Activated CD8-positive, alpha-beta memory T cell treated with anti-CD3 and anti-CD28 coated beads for 1 hour (primary cell): ENCODE data around the gene ADGRV1.
"Not testable (repeated sequence)": the region's sequence is repeated elsewhere in the genome, so short reads cannot be mapped to it uniquely, and the experiment has no call there.

Experiments
- DNase-seq, 2 donors: peaks; one replicate each; pipeline ENCODE4 v3.0.0-alpha.2; 2020; ENCODE audit warnings: low read depth in 1 of 2; ENCODE audit errors: extremely low read depth in 1 of 2

The ADGRV1 gene

DNA sequence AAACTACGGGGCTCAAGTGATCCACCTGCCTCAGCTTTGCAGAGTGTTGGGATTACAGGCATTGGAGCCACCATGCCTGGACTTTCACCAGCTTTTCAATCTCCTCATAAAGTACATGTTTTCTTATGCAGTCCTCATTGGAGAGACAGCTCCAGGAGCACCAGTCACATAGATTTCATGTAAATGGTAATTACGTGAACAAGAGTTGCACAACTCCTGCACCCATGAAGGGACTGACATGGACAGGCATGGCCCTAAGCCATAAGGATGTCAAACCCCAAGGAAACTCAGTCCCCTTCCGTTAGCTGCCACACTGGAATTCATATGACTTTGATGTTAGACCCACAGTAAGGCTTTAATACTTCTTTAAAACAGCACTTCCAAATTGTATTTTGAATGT lies 7.6 kb upstream of the ADGRV1 start:
- DNase-seq: no peak

DNA sequence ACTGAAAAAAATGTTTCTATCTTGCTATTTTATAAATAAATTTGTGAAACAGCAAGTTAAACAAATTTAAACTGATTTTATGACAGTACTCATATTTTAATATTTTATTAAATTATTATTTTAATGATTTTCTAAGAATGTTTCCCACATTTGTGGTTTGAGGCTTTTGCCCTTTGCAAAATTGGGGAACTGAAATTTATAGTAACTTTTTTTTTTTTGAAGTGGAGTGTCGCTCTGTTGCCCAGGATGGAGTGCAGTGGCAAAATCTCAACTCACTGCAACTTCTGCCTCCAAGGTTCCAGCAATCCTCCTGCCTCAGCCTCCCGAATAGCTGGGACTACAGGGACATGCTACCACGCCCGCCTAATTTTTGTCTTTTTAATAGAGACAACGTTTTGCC lies 7.2 kb upstream of the ADGRV1 start:
- DNase-seq: no peak

DNA sequence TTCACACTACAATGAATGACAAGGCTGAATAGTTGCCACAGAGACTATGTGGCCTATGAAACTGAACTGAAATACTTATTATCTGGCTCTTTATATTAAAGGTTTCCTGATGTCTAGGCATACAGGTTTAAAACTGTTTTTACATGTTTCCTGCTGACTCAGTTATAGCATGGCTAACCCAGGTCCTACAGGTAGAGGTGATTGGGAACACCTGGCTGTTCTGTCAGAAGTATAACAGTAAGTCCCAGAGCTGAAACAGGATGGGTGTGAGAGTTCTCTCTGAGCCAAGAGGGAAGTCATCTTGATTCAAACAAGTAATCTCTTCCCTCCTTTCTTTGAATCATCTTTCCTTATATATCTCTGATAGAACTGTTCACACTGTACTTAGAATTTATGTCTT lies 4.9 kb upstream of the ADGRV1 start:
- DNase-seq: no peak

DNA sequence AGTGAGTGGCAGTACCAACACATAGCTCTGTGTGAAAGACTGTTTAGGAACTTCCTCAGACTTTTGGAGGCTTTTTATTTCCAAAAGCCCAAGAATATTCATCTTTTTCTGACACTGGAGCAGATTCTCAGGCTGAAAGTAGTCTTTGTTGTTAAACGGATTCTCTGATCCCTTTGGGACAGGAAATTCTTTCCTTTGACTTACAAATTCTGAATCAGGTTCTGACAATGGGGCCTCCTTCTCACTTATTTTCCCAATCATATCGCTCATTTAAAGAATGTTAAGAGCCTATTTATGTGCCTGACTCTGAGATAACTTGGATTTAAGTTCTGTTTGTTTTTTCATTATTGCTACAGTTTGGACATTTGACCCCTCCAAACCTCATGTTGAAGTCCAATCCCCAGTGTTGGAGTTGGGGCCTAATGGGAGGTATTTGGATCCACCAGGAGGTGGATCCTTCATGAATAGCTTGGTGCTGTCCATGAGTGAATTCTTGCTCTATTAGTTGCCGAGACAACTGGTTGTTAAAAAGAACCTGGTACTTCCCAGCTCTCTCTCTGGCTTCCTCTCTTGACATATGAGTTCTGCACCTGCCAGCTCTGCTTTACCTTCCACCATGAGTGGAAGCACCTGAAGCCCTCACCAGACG lies 4.1 kb upstream of the ADGRV1 start:
- no peak for DNase-seq

DNA sequence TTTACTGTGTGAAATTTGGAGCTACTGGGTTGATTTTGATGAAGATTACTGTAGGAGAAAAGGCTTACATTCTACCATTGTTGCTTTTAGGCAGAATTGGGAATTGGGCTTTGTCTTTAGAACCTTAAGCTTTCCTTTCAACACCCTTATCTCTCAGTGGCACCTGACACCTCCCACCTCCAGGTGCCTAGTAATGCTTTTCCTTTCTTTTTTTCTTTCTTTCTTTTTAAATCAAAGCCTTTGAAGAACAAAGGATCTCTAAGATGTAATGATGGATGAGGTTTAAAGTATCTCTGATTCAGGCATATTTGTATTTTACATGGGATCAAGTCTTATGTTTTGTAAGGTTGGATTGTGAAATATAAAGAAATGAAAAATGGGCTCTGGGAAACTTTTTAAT lies 2.9 kb upstream of the ADGRV1 start:
- DNase-seq: no peak

DNA sequence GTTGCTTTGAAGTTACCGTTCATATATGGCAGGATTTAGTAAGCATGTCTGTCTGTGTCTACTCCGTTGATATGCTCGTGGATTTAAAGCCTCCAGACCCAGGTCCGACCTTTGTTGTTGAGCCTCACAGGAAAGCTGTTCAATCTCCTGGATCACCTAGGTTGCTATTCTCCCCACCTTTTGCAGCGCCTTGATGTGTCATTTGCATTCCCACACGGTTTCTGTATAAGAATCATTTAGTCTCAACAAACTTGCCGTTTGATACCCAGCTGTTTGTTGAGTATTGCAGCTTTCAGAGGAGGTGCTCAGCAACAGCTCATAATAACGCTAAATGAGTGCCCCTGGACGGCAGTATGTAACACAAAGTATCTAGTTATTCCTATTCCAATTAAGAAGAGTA lies 1.2 kb upstream of the ADGRV1 start:
- no peak for DNase-seq

DNA sequence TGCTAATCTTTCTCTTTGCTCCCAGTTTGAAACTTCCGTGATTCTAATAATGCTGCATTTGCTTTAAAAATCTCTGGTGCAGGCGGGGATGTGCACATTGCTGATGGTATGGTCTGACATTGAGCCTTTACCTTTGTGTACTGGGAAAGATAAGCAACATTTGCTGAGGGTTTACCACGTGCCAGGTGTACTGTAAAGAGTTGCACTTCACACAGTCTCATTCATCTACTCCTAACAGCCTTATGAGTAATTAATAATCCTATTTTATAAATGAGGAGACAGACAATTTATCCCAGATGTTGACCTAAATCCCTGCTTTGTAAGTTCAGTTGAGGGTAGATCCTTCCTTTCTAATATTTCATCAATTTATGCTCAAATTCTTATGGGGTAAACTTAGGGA lies 726 bp upstream of the ADGRV1 start:
- DNase-seq: no peak

DNA sequence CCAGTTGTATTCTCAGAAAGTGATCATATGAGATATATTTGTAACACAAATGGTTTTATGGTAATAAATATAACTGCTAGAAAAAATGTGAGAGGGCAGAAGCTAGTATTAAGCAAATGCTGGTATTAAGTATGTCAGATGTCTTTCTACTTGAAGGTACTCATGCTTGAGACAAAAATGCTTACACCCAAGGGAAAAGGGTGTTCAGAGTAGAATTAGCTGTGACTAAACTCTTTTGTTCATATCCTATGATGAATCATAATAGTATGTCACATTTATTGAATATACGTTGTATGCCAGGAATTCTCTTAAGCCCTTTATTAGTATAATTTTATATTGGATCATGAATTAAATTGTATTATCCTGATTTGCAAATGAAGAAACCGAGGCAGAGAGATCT lies 2.2 kb downstream of the ADGRV1 start:
- DNase-seq: no peak

DNA sequence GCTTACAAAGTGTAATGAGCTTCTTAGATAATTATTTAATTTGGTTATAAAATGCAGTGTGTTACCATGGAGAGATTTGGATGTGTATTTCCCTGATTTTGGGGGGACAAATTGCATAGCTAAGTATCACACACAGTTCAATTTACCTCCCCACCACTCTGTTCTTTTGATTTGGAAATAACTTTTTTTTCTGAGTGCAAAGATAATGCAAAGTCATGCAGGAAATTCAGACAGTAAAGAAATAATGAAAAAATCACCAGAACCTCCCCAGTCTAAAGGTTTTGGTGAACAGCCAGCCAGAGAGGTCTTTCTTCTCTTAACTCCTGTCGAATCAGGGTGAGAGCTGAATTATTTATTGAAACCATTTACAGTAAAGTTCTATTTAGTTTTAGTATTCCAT lies 3.2 kb downstream of the ADGRV1 start:
- DNase-seq: no peak

DNA sequence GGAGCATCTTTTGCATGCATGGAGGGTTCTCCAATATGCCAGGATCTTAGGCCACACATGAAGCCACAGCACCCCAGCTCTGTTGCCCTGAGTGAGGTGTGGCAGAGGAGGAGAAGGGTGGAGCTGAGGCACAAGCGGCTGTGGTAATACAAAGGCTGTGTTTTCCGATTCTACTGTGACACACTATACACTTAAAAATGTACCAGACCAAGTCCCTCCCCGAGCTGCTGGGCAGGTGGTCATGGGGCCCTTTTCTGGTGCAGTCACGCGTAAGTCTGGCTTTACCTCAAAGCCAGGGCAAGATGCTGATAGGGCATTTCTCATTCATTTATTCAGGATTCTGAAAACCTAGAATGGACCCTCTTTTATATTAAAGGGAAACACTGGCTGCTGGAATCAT lies 3.7 kb downstream of the ADGRV1 start:
- no peak for DNase-seq

DNA sequence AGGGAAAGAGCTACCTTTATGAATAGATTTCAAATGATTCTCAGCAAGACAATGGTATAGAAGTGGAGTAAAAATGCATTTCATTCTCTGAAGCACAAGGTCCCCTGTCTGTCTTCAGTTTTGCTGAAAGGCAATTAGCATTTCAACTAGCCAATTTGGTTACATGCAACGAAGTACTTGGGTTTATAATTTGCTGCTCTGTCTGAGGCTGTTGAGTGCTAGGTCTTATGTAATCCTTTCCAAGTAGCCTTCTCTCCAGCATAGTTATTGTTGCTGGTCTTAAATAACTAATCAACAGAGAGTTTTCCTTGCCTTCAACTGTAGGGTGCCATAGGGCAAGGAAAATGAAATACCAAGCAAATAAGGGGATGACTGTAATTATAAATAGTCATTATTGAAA lies 4.5 kb downstream of the ADGRV1 start:
- no peak for DNase-seq

DNA sequence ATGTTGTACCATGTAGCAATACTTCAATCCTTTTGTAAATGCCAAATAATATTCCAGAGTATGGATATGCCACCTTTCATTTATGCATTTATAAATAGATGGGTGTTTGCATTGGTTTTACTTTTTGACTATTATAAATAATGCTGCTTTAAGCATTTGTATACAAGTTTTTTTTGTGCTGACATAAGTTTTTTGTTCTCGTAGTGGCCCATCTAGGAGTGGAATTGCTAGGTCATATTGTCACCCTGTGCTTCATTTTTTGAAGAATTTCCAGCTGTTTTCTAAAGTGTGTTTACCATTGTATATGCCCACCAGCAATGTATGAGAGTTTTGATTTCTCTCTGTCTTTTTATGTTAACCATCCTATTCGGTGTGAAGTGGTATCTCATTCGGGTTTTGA lies 6.9 kb downstream of the ADGRV1 start:
- no peak for DNase-seq

DNA sequence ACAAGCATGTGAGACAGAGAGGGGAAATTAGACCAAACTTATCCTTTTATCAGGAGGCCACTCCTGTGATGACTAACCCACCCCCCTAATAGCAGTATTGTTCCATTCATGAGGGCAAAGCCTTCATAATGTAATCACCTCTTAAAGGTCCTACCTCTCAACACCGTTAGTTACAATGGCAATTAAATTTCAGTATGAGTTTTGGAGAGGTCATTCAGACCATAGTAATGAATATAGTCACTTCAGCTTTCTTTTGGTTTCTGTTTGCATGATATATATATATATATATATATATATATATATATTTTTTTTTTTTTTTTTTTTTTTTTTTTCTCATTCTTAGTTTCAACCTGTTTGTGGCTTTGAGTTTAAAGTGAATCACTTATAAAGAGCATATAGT lies 10.5 kb downstream of the ADGRV1 start:
- DNase-seq: no peak

DNA sequence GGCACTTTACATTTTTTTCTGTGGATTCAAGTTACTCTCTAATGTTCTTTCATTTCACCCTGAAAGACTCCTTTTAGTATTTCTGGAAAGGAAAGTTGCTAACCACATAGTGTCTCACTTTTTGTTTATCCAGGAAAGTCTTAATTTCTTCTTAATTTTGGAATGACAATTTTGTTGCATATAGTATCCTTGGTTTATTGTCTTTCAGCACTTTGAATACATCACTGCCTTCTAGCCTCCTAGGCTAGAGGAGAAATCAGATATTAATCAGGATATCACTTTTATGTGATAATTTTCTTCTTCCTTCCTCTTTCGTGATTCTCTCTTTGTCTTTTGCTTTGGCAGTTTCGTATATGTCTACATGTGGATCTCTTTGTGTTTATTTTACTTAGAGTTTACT lies 11.4 kb downstream of the ADGRV1 start:
- DNase-seq: no peak

DNA sequence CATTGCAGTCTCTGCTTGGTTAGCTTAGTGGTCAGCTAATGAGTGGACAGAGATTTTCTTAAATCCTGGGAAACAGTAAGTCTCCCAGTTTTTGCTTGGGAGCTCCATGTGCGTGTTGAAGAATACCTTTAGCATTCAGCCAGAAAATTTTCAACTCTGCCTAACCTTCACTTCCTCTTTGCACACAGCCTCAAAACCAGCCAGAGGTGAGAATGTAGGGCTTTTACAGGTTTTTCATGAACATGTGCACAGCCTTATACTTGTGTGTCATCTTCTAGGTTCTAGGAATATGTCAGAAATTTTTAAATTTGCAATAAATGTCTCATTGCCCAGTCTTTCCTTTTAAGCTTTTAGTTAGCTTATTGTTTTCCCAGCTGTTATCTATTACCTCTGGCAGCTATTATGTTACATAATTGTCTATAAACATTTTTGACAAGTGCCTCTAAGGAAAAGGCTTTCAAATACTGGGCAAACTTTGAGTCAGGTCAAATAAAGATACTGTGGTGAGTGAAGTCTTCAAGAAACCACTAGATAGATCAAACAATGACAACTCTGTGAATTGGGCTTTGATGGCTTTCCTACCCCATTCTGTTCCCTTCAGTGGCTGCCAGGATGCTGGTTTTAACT lies 12.7 kb downstream of the ADGRV1 start:
- DNase-seq: no peak

DNA sequence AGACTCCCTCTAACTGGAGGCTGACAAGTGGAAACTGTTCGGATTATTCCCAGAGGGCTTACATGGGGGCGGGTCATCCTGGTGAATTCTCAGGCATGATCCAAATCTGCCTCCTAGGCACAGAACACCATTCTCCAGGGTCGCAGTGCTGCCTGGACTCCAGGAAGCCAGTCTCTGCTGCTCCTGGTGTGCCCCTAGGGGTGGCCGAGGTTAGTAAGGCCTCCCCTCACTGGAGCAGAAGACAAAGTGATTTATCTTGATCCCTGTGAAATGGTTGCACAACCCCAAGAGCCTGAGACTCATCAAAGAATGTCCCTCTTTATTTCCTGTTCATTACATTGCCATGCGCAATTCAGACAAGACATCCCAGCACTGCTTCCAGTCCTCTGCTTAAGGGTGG lies 17.1 kb downstream of the ADGRV1 start:
- no peak for DNase-seq

DNA sequence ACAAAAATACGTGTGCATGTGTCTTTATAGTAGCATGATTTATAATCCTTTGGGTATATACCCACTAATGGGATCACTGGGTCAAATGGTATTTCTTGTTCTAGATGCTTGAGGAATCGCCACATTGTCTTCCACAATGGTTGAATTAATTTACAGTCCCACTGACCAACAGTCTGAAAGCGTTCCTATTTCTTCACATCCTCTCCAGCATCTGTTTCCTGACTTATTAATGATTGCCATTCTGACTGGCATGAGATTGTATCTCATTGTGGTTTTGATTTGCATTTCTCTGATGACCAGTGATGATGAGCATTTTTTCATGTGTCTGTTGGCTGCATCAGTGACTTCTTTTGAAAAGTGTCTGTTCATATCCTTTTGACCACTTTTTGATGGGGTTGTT lies 18.0 kb downstream of the ADGRV1 start:
- not testable (repeated sequence) for DNase-seq

DNA sequence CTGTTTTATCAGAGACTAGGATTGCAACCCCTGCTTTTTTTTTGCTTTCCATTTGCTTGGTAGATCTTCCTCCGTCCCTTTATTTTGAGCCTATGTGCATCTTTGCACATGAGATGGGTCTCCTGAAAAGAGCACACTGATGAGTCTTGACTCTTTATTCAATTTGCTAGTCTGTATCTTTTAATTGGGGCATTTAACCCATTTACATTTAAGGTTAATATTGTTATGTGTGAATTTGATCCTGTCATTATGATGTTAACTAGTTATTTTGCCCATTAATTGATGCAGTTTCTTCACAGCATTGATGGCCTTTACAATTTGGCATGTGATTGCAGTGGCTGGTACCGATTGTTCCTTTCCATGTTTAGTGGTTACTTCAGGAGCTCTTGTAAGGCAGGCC lies 21.3 kb downstream of the ADGRV1 start:
- not testable (repeated sequence) for DNase-seq

DNA sequence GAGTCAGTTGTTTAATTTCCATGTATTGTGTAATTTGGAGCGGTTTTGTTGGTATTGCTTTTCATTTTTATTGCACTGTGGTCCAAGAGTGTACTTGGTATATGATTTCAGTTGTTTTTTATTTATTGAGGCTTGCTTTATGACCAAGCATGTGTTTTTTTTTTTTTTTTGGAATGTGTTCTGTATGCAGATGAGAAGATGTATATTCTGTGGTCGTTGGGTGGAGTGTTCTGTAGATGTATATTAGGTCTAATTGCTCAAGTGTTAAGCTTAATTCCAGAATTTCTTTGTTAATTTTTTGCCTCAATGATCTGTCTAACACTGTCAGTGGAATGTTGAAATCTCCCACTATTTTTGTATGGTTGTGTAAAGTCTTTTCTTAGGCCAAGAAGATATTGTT lies 23.4 kb downstream of the ADGRV1 start:
- DNase-seq: no peak

DNA sequence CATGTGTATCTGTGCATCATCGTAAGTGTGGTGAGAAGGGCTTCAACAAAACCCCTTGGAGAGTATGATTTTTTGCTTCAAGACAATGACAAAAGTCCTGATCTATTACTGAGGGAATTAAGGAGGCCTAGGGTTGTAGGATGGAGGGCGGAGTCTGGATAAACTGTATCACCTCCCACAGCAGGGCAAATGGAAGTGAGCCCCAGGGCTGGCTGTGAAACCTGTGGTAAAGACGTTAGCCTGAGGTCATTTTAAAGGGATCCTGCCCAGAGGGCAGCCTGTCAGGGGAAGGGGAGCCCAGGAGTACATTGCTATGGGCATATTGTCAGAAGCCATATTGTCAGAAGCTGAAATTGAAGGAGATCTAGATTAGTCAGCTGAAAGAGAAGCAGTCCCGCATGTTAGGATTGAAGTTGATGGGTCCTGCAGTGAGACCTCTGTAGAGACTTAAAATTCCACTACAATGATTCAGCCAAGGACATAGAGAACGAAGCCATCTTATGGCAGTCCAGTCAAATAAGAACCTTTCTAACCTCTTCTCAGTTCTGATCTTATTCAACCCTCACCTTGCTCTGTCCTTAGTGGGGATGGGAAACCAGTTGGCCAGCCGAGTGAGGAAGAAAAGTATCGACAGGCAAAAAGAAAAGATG lies 26.9 kb downstream of the ADGRV1 start:
- DNase-seq: no peak

DNA sequence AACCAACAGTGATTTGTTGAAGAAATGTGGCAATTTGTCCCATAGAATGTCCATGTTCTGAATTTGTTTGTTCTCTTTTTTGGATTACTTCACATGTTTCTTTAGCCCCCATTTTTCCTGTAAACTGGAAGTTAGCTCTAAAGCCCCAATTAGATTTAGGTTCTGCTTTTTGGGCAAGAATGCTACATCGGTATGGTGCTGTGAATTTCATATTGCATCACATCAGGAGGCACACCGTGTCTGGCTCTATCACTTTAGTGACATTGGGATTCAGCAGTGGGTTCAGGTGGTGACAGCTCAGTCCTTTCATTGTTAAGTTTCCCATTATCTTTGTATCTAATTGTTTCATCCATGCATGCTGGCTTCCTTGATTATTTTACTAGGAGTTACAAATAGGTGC lies 27.9 kb downstream of the ADGRV1 start:
- DNase-seq: no peak

DNA sequence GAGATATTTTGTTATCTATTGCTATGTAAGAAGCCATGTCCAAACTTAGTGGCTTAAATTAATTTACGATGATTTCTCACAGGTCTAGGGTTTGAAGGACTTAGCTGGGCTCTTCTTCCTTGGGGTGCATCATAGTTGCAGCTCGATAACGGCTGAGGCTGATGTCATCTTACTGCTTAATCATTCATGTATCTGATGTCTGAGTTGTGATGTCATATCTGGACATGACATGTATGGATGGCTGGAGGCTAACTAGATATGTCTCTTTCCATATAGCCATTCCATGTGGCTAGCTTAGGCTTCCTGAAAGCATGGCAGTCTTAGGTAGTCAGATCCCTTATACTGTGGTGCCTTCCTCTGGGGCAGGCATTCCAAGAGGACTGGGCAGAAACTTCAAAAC lies 31.6 kb downstream of the ADGRV1 start:
- DNase-seq: no peak

DNA sequence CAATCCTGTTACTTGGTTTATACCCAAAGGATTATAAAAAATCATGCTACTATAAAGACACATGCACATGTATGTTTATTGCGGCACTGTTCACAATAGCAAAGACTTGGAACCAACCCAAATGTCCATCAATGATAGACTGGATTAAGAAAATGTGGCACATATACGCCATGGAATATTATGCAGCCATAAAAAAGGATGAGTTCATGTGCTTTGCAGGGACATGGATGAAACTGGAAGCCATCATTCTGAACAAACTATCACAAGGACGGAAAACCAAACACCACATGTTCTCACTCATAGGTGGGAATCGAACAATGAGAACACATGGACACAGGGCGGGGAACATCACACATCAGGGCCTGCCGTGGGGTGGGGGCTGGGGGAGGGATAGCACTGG lies 34.5 kb downstream of the ADGRV1 start:
- not testable (repeated sequence) for DNase-seq
